HG03469 (cell line): ENCODE results near the gene NARF.
"Not testable (repeated sequence)": the region's sequence is repeated elsewhere in the genome, so short reads cannot be mapped to it uniquely, and the experiment has no call there.

Source experiments
- ATAC-seq: cut with Tn5 transposase; IDR thresholded peaks from one replicate; pipeline ENCODE4 v1.9.1; 2021; ENCODE audit warnings: mild to moderate bottlenecking, moderate library complexity, moderate number of reproducible peaks; ENCODE audit not compliant: unreplicated experiment

Gene NARF

DNA sequence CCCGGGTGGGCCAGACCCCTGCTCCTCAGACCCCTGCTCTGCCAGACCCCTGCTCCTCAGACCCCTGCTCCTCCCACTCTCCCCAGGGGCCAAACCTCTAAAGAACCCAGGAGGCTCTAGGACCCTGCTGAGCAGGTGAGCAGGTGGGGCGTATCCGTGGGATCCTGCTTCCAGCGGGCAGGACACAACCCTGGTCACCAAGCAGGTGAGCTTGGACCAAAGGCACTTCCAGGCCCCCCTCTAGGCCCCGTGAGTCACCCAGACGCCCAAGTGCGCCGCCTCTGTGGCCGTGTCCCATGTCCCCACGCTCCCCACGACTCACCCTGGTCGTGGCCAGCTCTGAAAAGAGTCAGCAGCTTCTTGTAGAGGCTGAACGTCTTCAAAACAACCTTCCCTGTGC is 13.0 kb upstream of the NARF start:
- ATAC-seq, result no peak

DNA sequence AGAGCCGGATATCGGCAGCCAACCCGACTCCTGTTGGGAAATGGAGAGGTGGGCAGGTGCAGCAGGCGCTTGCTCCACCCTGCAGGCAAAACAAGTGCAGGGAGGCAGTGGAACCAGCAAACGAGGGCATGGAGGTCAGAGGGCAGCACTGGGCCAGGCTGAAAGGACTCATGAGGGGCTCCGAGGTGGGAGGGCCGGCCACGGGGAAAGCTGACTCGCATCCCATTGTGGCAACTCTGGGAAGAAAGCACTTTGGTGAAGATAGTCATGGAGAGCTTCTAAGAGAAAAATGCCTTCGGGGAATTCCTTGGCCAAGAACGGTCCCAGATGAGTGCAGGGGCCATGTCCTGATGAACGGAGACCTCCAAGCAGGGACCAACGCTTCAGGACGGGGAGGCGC is 12.4 kb upstream of the NARF start:
- no peak for ATAC-seq

DNA sequence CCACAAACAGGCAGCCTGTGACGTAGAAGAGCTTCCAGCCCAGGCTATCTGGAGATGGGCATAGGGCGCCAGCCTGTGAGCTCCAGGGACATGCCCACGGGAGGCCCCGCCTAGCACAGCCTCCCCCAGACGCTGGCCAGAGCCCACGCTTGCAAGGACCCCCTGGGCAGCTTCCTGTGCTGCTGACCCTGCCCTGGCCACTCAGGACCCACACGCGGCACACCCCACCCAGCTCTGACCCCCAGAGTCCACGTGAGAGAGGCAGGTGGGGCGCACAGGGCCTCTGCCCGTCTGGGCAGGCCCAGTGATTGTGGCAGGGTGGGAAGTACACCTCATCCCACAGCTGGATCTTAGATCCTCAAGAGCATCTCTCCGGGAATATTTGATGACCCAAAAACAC is 11.9 kb upstream of the NARF start:
- no peak for ATAC-seq

DNA sequence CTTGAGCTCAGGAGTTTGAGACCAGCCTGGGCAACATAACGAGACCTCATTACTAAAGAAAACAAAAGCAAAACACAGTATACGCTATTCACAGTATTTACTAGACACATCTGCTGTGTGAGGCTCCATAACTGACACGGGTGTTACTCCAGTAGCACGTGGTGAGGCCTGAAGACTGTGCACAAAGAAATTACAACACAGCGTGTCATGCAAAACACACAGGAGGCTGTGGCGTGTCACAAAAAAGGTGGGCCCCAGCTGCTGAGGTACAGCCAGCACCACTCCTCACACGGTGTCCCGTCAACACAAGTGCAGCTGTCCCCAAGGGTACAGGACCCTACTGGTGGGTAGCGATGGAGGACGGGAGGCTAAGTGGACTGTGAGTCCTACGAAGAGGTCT is 10.7 kb upstream of the NARF start:
- no peak for ATAC-seq

DNA sequence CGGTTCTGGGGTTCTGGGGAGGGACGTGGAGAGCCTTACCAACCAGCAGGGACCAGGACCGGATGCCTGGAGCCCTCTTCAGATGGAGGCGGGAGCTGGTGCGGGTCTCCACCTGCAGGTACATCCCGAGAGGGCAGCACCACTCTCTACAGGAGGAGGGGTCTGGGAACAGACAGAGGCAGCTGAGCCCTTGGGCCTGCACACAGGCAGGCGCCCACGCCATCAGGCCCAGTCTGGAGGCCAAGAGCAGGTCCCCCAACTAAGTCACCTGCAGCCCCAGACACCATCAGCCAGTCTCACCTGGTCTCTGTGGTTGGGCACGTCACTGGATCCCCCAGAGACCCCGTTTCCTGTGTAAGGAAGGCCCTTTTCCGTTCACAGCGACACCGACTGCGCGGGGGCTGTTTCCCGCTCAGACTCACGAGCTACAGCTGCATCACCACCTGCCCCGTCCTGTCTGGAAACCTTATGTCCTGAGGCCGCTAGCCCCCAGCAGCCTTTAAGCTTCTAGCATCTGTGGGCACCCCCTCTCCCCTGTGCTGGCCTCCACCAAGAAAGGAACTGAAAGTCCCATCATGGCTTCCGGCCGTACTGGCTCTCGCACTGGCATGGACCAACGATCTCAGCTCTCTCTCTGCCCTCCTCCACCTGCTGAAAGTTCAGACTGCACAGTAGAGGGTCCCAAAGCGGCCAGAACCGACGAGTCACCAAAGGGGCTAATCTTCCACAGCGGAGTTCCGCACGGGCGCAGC is 9.2 kb upstream of the NARF start:
- no peak for ATAC-seq

DNA sequence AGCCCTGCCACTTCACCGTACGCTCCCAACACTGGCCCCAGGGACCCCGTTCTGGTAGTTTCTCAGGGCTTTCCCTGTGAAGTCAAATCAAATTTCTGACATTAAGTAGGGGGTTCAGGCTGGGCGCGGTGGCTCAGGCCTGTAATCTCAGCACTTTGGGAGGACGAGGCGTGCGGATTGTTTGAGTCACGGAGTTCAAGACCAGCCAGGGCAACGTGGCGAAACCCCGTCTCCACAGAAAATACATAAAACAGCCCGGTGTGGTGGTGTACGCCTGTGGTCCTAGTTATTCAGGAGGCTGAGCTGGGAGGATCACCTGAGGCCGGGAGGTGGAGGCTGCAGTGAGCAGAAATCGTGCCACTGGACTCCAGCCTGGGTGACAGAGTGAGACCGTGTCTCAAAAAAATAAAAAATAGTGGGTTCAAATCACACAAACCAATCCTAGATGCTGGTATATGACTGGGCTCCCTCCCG is 8.6 kb upstream of the NARF start:
- no peak for ATAC-seq

DNA sequence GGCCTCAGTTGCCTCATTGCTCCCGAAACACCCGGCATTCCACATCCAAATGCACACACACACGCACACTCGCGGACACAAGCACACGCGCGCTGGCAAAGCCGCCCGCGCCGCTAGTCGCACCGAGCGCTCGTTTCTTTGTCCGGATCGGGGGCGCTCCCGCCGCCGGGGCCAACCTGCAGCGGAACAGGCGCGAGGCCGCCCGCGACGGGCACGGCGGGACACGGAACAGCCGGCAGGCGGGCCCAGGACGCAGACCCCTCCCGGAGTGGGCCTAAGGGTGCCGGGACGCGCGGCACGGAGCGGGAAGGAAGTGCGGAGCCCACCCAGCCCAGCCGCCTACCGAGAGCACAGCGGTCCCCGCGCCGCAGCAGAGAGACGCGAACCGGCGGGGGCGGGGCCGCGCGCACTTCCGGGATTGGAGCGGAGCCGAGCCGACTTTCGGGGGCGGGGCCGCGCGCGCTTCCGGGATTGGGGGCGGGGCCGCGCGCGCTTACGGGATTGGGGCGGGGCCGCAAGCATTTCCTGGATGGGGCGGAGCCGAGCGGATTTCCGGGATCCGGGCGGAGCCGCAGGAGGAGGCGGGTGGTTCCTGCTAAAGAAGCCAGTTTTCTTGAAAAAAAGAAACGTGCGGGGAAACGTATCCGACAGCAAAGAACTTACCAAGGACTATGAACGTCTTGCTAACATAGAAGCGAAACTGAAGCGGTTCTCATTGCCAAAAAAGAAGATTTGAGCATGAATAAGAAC is 8.0 kb upstream of the NARF start, which contains the start of gene CYBC1:
Gene CYBC1 (minus strand): TSS at position 396 of the 750 bp plus-strand sequence. CDS start 1,498 bp downstream, outside the sequence.
- no peak for ATAC-seq

DNA sequence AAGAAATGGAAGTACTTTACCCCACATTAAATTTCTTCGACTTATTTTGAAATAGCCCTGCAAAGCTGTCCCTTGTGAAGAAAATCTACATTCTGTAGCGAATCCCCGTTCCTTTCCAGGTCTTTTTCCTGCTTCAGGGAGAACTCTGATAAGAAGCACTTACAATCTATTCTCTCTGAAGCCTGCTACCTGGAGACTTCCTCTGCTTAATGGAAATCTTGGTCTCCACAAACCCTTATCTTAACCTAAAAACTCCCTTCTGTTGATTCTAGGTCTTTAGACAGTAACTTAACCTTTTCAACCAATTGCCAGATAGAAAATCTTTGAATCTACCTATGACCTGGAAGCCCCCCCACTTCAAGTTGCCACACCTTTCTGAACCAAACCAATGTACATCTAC is 6.4 kb upstream of the NARF start:
- no peak for ATAC-seq

DNA sequence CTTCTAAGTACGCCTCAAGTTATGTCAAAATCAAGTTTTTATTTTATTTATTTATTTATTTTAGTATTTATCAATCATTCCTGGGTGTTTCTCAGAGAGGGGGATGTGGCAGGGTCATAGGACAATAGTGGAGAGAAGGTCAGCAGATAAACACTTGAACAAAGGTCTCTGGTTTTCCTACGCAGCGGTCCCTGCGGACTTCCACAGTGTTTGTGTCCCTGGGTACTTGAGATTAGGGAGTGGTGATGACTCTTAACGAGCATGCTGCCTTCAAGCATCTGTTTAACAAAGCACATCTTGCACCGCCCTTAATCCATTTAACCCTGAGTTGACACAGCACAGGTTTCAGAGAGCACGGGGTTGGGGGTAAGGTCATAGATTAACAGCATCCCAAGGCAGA is 5.4 kb upstream of the NARF start:
- not testable (repeated sequence) for ATAC-seq

DNA sequence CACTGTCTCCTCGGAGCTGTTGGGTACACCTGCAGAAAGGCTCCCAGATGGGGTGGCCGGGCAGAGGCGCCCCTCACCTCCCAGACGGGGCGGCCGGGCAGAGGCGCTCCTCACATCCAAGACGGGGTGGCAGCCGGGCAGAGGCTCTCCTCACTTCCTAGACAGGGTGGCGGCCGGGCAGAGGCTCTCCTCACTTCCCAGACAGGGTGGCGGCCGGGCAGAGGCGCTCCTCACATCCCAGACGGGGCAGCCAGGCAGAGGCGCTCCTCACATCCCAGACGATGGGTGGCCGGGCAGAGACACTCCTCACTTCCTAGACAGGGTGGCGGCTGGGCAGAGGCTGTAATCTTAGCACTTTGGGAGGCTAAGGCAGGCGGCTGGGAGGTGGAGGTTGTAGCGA is 4.8 kb upstream of the NARF start:
- not testable (repeated sequence) for ATAC-seq

DNA sequence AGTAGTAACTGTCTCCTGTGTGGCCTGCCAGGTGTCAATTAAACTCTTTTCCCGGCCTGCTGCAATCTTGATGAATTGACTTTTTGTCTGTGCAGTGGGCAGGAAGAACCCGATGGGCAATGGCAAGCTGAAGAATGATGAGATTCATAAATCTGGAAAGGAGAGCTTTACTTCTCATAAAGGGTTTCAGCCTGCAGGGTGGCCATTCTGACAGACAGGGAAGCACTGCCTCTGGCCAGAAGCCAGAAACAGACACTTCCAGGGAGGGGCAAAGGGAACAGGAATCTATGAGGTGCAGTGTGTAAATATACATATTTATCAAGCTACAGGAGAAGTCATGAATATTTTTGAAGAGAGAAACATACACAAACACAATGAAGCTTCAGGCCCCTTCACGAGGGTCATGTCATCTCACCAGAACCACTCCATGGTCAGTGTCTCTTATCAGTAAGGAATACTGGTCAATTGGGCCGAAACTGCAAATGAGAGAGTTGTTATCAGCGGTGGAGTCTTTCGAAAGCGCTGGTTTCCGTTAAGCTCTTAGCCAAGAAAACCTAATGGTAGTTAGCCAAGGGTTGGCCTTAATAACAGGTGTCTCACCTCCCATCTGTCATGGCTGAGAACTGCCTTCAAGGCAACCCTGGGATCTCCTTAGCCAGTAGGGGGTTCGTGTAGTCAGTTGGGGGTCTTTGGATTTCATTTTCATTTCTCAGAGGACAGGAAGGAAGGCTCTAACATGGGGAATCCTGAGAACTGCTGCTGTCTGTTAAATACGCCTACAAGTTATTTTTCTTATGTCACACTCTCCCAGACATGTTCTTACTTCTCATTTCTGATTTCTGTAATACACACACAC is 1.2 kb upstream of the NARF start:
- no peak for ATAC-seq

DNA sequence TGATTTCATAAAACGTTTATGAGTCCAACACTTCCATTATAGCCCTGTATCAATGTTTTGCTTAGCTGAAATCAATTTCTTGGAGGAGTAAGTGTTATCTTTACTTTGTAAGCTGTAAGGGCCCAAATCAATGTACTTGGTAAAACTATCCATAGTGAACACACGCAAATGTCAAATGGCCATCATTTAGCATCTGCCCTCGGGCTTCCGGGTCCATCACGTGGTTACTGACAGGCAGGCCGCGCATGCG is 687 bp upstream of the NARF start:
- ATAC-seq, result no peak

DNA sequence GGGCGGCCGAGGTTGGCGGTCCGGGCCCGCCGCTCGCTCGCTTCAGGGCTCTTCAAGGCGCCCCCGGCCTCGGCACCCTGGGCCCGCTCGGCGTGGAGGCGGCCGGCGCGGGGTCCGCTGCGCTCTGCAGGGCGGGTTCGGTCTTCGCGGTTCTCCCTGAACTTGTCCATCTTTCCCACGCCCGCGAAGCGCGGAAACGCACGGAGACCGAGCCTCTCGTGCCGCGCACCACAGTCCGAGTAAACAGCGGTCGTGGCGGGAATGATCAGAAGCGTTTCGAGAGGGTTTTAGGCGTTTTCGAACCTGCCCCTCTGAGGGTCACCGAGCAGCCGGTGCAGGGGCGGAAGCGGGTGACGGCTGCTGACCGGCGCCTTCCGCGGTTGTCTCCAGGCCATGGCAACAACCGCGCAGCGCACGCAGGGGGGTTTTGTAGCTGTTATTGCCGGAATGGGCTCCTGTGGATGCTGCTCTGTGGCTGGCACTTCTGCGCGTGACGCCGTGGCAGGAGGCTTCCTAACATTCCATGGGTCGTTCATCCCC is 414 bp downstream of the NARF start:
- no peak for ATAC-seq

DNA sequence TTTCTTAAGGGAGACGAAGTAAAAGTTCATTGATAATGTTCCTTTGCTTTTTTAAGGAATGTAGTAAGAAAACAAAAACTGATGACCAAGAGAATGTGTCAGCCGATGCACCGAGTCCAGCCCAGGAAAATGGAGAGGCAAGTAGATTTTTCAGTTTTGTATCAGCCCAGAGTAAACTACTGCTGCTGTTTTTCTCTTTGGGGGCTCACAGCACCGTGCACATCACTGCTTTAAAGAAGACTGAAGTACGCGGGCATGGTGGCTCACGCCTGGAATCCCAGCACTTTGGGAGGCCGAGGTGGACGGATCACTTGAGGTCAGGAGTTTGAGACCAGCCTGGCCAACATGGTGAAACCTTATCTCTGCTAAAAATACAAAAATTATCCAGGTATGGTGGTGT is 1.4 kb downstream of the NARF start:
- ATAC-seq, result not testable (repeated sequence)

DNA sequence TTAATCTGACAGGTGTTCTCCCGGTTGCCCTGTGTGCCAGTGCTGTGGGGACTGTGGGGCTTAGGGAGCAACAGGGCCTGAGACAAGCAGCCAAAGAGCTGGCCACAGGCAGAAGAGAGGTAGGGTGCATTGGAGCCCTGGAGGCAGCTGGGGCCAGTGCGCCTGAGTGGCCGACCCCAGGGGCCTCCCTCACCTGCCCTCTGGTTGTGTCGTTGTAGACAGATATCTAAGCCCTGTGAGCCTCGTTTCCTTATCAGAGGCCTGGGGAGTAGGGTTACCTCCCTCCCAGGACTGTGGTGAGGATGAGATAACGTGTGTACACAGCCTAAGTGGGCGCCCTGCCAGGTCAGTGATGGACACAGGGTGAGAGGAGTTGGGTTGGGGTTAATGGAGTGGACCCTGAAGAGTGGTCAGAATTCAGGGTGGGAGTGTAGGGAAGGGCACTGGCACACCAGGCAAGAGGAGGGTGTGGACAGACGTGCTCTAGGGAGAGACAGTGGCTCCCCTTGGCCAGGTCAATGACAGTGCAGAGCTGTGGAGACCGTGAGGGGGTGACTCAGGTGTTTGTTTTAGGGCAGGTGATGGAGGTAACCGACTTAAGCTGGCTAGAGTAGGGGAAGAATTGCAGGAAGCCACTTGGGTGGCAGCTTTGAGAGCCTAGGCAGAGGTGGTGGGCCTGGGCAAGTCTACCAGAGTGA is 3.4 kb downstream of the NARF start:
- no peak for ATAC-seq

DNA sequence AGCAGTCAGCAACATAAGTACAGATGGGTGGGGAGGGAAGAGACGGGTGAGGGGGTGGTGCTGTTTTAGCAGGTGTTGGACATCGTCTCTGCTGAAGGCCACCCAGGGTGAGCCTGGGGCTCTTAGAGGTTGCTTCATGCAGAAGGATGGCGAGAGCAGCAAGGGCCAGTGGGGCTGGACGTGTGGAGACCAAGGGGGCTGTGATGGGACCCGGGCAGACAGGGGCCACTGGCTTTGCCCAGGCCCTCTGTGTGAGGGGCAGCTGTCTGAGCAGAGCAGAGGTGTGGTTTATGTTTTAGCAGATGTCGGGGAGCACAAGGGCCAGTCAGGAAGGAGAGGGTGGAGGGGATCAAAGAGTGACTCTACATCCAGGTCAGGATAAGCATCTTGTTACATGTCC is 4.8 kb downstream of the NARF start:
- ATAC-seq, result no peak

DNA sequence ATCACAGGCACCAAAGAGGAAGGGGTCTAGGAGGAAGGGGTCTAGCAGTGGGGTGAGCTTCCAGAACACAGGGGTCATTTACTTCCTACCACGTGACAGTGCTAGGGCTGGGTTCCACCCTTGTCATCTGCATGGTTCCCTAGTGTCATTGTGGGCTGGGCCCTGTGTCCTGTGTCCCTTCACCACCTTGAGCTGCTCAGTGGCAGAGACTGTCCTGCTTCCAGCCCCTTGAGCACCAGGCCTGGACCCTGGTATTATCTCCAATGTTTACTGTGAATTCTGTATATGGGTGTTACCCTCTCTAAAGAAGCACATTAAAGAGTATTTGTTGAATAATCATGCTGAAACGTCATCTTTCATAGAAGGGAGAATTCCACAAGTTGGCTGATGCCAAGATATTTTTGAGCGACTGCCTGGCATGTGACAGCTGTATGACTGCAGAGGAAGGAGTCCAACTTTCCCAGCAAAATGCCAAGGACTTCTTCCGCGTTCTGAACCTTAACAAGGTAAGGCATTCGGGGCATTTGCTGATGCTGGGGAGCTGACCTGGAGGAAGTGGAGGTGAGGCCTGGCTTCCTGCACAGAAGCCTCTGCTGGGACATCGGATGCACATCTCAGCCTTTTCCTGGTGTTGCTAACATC is 5.5 kb downstream of the NARF start:
- no peak for ATAC-seq

DNA sequence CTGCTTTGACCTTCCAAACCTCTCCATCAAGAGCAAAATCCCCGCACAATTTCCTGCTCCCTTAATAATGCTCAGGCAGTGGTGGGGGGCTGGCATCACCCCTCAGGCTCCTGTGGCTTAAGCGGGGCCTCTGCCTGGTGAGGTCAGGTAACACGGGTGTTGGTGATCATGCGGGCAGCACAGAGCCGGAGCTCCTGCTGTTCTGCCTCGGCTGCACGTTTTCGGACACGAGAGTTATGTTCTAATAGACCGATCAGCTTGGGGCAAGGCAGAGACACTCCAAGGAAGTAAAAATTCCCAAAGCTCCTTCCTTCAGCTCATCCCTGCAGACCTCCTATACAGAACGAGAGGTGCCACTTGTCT is 6.0 kb downstream of the NARF start:
- ATAC-seq, result no peak

DNA sequence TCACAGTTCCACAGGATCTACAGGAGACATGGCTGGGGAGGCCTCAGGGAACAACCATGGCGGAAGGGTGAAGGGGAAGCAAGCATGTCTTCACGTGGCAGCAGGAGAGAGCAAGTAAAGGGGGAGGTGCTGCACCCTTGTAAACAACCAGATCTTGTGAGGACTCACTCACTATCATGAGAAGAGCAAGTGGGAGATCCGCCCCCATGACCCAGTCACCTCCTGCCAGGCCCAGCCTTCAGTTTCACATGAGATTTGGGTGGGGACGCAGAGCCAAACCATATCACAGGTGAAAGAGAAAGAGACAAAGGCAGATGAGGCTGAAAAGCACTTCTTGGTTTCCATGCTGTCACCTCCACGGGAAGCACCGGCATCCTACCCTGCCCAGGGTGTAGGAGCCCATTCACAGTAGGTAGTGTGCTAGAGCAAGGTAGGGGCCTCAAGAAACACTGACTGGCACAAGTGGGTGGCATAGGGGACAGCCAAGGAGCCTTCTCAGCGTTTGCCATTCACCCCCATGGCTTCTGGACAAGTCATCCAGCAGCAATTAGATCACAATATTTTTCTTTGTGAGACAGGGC is 6.6 kb downstream of the NARF start:
- ATAC-seq, result no peak

DNA sequence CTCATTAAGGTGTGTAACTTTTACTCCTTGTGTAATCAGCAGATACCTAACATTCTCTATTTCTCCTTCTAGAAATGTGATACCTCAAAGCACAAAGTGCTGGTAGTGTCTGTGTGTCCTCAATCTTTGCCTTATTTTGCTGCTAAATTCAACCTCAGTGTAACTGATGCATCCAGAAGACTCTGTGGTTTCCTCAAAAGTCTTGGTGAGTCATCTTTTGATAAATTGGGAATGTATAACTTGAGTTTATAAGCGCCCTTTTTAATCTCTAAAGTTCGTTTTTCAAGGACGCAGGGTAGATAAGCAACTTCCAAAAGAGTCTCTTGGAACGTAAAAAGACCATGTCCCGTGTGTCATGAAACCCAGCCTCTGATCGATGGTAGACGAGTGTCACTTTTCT is 10.2 kb downstream of the NARF start:
- no peak for ATAC-seq
